GM18951 (cell line): ENCODE data around the gene ACOT7.

Experiments
- POLR2A ChIP-seq: IDR thresholded peaks from 4 replicates; pipeline ENCODE4 v1.6.1; 2011; ENCODE audit warnings: mild to moderate bottlenecking; ENCODE audit not compliant: insufficient read length, insufficient read depth; ENCODE audit errors: extremely low read depth
- in situ Hi-C: fragments of 300-500 bp; cut with MboI; formaldehyde crosslinking; loops from one replicate; pipeline ENCODE4 v1.12.0; 2022; ENCODE audit warnings: low sequenced_read_pairs, mixed read lengths, inconsistent platforms; ENCODE audit not compliant: unreplicated experiment

ACOT7 gene

GRCh38 chr1:6427441-6428390, 34.1 kb upstream of the ACOT7 start:
- in situ Hi-C loops = no loop called here
- TF ChIP-seq POLR2A = no peak

- no peak for TF ChIP-seq POLR2A
Observed at GRCh38 chr1:6426972-6427350, 33.4 kb upstream of the ACOT7 start.

GRCh38 chr1:6426277-6426971, 32.9 kb upstream of the ACOT7 start:
- in situ Hi-C loops = no loop called here
- no peak for TF ChIP-seq POLR2A

More at GRCh38 chr1:6426972-6427350, 33.4 kb upstream of the ACOT7 start:
- in situ Hi-C loops = no loop called here

GRCh38 chr1:6425658-6426057, 32.1 kb upstream of the ACOT7 start:
- in situ Hi-C loops = no loop called here
- no peak for TF ChIP-seq POLR2A

GRCh38 chr1:6424619-6425593, 31.3 kb upstream of the ACOT7 start, which contains the start of gene ESPN:
TSS of gene ESPN (plus strand) at chr1:6424776. CDS start at chr1:6424956, 180 bp downstream.
- in situ Hi-C loops = no loop called here

GRCh38 chr1:6424000-6424565, 30.5 kb upstream of the ACOT7 start:
- no peak for TF ChIP-seq POLR2A

More at GRCh38 chr1:6424619-6425593, 31.3 kb upstream of the ACOT7 start, which contains the start of gene ESPN:
- TF ChIP-seq POLR2A = no peak

GRCh38 chr1:6423321-6423999, 29.9 kb upstream of the ACOT7 start:
- no peak for TF ChIP-seq POLR2A
- in situ Hi-C loops = no loop called here

More at GRCh38 chr1:6424000-6424565, 30.5 kb upstream of the ACOT7 start:
- in situ Hi-C loops = no loop called here

- in situ Hi-C loops = no loop called here
- TF ChIP-seq POLR2A = no peak
Observed at GRCh38 chr1:6421266-6421665, 27.7 kb upstream of the ACOT7 start.

- in situ Hi-C loops = no loop called here
- TF ChIP-seq POLR2A = no peak
Observed at GRCh38 chr1:6420454-6421042, 27.0 kb upstream of the ACOT7 start.

- TF ChIP-seq POLR2A = no peak
- in situ Hi-C loops = no loop called here
Observed at GRCh38 chr1:6419804-6420453, 26.4 kb upstream of the ACOT7 start, which contains the start of gene HES2. TSS of gene HES2 (minus strand) at chr1:6419919. CDS start at chr1:6419820, 99 bp downstream.

- in situ Hi-C loops = no loop called here
Observed at GRCh38 chr1:6419397-6419803, 25.8 kb upstream of the ACOT7 start.

More at GRCh38 chr1:6419397-6419803, 25.8 kb upstream of the ACOT7 start:
- TF ChIP-seq POLR2A = no peak
